ENCODE measurements around the gene SRRM5. TPM values are rescaled to one million over a fixed set of nuclear protein-coding genes. Genes with fewer than 3 reads are reported as not detected.
A peak's percentile ranks its signal among the peaks of the same experiment; 100 is the strongest.

Gene SRRM5, protein sequence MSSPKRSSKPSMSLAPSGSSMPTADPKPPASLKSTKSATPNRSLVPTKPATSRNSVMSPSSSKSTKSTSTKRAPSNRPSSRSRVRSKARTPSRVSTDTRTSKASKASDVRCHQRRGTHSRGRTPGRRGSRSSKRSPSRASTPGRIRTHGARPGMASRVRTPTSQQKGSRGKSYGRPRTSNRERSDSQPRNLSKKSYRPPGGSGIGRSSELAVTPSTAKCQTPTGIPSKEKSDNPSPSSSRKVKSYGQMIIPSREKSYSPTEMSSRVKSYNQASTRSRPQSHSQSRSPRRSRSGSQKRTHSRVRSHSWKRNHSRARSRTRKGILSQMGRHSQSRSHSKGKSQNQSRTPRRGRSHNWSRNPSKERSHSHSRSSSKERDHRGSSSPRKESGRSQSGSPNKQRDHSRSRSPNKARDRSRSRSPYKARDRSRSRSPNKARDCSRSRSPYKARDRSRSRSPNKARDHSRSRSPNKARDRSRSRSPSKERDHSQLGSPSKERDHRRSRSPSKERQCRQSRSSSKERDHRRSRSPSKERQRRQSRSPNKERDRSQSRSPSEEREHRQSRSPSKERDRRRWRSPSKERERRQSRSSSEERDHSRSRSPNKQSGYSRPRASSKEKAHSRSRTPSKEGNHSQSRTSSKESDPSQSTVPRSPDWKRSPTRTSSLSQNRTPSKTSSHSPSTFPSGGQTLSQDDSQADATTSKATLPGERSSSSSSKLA
- polyA plus RNA-seq = under 1 TPM; 0.20 to 0.79 (median 0.22) TPM

GRCh38 chr19:43611788-43612187 lies at the start of gene SRRM5:
SRRM5 (plus strand) TSS chr19:43612088; CDS start chr19:43612122, 34 bp downstream.
- H3K27ac ChIP-seq (ENCODE audit: low read depth, low read length) = no peak within 1 kb of the TSS
- WGBS, 3 donors = 85 to 92% (median 88%) methylated on average over 3 of the region's 3 CpGs

DNA sequence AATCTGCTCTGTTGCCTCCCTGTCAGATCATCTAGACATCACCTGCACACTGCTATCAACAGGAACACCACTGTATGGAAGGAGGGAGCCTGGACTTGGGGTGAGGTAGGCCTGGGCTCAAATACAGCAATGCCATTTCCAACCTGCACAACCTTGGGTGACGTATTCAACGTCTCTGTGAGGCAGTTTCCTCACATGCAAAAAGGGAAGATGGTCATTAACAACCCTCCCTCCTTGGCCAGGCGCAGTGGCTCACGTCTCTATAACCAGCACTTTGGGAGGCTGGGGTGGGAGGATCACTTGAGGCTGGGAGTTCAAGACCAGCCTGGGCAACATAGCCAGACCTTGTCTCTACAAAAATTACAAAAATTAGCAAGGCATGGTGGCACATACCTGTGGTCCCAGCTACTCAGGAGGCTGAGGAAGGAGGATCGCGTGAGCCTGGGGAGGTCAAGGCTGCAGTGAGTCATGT lies 49.6 kb upstream of the SRRM5 start:
- no peak overlapping the region for H3K27ac ChIP-seq (ENCODE audit: low read depth, low read length)
- 52 to 85% (median 60%) methylated on average over 6 of the region's 6 CpGs for WGBS, 3 donors

DNA sequence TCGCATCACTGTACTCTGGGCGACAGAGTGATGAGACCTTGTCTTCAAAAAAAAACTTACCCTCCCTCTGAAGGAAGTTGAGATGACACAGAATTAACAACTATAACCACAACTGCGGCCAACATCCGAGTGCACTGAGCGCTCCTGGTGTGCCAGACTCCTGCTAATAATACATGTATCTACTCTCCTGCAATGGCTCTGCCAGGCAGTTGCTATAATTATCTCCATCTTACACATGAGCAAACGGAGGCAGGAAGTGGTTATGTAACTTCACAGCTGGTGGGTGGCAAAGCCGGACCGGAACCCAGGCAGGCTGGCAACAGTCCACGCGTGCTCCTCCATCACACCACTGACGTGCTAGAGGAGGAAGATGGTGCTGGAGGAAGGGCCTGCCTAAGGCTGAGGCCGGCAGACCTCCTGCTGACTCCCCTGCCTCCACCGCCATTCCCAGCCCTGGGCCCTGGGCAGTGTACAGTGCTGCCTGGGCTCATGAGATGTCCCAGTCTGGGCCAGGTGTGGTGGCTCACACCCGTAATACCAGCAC lies 49.1 kb upstream of the SRRM5 start:
- WGBS, 3 donors = 35 to 69% (median 51%) methylated on average over 14 of the region's 14 CpGs
- peak overlapping the region; percentile 26 for H3K27ac ChIP-seq (ENCODE audit: low read depth, low read length)

GRCh38 chr19:43563816-43564457 lies 48.0 kb upstream of the SRRM5 start:
- 83 to 93% (median 91%) methylated on average over 10 of the region's 10 CpGs for WGBS, 3 donors
- H3K27ac ChIP-seq (ENCODE audit: low read depth, low read length) = no peak overlapping the region

- 63 to 83% (median 70%) methylated on average over 9 of the region's 9 CpGs for WGBS, 3 donors
Measured at GRCh38 chr19:43564800-43565199, 47.1 kb upstream of the SRRM5 start.

DNA sequence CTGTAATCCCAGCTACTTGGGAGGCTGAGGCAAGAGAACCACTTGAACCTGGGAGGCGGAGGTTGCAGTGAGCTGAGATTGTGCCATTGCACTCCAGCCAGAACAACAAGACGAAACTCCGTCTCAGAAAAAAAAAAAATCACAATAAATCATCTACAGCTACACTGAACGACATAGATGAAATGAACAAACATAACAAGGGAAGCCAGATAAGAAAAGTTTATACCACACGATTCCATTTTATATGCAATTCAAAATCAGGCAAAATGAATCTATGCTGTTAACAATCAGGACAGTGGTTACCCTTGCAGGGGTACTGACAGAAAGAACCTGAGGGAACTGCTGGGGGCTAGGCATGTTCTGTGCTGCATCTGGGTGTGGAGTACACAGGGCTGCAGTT lies 42.2 kb upstream of the SRRM5 start:
- 68 to 89% (median 85%) methylated on average over 5 of the region's 5 CpGs for WGBS, 3 donors
- no peak overlapping the region for H3K27ac ChIP-seq (ENCODE audit: low read depth, low read length)

More at GRCh38 chr19:43564800-43565199, 47.1 kb upstream of the SRRM5 start:
- H3K27ac ChIP-seq (ENCODE audit: low read depth, low read length) = no peak overlapping the region

DNA sequence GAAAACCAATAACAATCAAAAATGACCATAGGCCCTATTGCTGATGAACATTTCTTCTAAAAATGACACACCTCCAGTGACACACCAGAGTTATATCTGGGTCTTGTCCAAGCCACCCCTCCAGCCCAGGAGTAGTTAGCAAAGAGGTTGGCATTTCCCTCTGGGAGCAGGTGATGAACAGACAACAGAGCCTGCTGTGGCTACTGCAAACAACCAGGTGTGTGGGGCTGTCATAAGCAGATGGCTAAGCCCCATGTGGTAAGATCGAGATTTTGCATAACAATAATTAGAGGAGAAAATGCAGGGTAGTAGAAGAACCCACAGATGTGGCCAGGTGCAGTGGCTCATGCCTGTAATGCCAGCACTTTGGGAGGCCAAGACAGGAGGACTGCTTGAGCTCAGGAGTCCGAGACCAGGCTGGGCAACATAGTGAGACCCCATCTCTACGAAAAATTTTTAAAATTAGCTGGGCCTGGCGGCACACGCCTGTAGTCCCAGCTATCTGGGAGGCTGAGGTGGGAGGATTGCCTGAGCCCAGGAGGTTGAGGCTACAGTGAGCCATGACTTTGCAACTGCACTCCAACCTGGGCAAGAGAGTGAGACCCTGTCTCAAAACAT lies 41.6 kb upstream of the SRRM5 start:
- H3K27ac ChIP-seq (ENCODE audit: low read depth, low read length) = no peak overlapping the region
- WGBS, 3 donors = 84 to 91% (median 90%) methylated on average over 5 of the region's 5 CpGs

DNA sequence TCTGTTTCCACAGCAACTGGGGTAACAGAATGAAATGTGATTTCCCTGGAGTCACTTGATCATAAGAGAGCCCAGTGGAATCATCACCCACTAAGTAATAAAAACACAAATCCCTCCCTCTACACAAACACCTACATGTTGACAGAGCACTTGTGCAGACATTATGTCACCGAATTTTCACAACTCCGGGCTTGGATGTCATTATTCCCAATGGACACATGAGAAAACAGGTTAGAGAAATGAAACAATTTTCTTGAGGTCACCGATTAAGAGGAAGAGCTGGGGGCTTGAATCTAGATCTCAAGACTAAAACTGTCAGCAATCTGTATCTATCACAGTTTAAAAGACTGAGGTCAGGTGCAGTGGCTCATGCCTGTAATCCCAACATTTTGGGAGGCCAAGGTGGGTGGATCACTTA lies 39.7 kb upstream of the SRRM5 start:
- H3K27ac ChIP-seq (ENCODE audit: low read depth, low read length) = no peak overlapping the region
- WGBS, 3 donors = 76 to 88% (median 78%) methylated on average over 3 of the region's 3 CpGs

- H3K27ac ChIP-seq (ENCODE audit: low read depth, low read length) = no peak overlapping the region
- 29 to 33% (median 31%) methylated on average over 12 of the region's 12 CpGs for WGBS, 3 donors
Measured at GRCh38 chr19:43574424-43575155, 37.3 kb upstream of the SRRM5 start.

GRCh38 chr19:43575156-43575950 lies 36.5 kb upstream of the SRRM5 start, which contains the start of the genes PINLYP and XRCC1:
PINLYP (plus strand) TSS chr19:43575801; CDS start chr19:43577192, 1,391 bp downstream.
XRCC1 (minus strand) TSS chr19:43575527; CDS start chr19:43575458, 69 bp downstream.
- 0 to 1% (median 0%) methylated on average over 51 of the region's 51 CpGs for WGBS, 3 donors
- H3K27ac ChIP-seq (ENCODE audit: low read depth, low read length) = no peak within 1 kb of the TSS

- 61 to 70% (median 69%) methylated on average over 37 of the region's 37 CpGs for WGBS, 3 donors
- no peak overlapping the region for H3K27ac ChIP-seq (ENCODE audit: low read depth, low read length)
Measured at GRCh38 chr19:43575955-43576878, 35.7 kb upstream of the SRRM5 start.

- H3K27ac ChIP-seq (ENCODE audit: low read depth, low read length) = no peak overlapping the region
- WGBS, 3 donors = 71 to 86% (median 81%) methylated on average over 3 of the region's 3 CpGs
Measured at GRCh38 chr19:43578787-43579186, 33.1 kb upstream of the SRRM5 start.

DNA sequence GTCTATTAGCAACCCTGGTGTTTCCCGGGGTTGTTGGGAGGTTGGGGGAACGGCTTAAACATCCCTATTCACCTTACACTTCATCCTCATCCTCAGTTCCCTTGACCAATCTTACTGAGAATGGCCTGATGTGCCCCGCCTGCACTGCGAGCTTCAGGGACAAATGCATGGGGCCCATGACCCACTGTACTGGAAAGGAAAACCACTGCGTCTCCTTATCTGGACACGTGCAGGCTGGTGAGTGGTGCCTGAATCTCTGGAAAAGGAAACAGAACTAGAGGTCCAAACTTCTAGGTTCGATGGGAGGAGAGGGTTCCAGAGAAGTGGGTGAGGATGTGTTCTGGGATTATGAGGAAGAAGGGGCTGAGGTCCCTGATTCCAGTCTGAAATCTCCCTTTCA lies 30.4 kb upstream of the SRRM5 start:
- 56 to 71% (median 63%) methylated on average over 7 of the region's 7 CpGs for WGBS, 3 donors
- H3K27ac ChIP-seq (ENCODE audit: low read depth, low read length) = no peak overlapping the region

GRCh38 chr19:43582495-43582894 lies 29.4 kb upstream of the SRRM5 start:
- no peak overlapping the region for H3K27ac ChIP-seq (ENCODE audit: low read depth, low read length)
- 87 to 97% (median 92%) methylated on average over 2 of the region's 2 CpGs for WGBS, 3 donors

- H3K27ac ChIP-seq (ENCODE audit: low read depth, low read length) = no peak overlapping the region
Measured at GRCh38 chr19:43584484-43584883, 27.4 kb upstream of the SRRM5 start.

DNA sequence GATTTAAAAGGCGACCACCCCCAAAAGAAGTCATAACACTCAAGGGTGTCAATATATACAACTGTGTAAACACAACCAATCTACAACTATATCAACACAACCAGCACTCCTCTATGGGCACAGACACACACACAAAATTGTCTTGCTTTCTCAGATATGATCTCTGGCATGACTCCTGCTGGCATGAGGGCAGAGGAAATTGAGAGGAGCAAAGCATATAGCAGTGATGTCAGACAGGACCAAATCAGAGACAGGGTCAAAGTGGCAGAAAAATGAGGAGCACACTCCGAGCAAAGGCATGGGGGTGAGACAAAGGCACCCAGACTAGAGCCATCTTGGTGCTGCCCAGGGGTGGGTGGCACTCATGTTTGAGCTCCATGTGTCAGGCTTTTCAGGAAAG lies 25.5 kb upstream of the SRRM5 start:
- H3K27ac ChIP-seq (ENCODE audit: low read depth, low read length) = no peak overlapping the region
- WGBS, 3 donors = 70 to 94% (median 87%) methylated on average over 2 of the region's 2 CpGs

More at GRCh38 chr19:43584484-43584883, 27.4 kb upstream of the SRRM5 start:
- WGBS, 3 donors = 64 to 98% (median 96%) methylated on average over 1 of the region's 1 CpG

Measured in adipose tissue (tissue), 3 donors.